ENCODE results near the gene ASXL2.
"Not testable (repeated sequence)": the region's sequence is repeated elsewhere in the genome, so short reads cannot be mapped to it uniquely, and the experiment has no call there.

GRCh38 chr2:25849350-25849749, 28.9 kb downstream of the ASXL2 start:
- not testable (repeated sequence) for TF ChIP-seq CTCF (IDR thresholded peaks at IDR 0.05; ENCODE audit: low read depth, low read length); EZH2phosphoT487 (IDR thresholded peaks at IDR 0.05; ENCODE audit: low read depth)
